ELR (cell line): ENCODE measurements around the gene PPP1R3E.
"Not testable (repeated sequence)": the region's sequence is repeated elsewhere in the genome, so short reads cannot be mapped to it uniquely, and the experiment has no call there.

Source experiments
- DNase-seq: peaks from one replicate; pipeline ENCODE4 v3.0.0-alpha.2; 2015; ENCODE audit warnings: low read depth

Gene PPP1R3E, protein sequence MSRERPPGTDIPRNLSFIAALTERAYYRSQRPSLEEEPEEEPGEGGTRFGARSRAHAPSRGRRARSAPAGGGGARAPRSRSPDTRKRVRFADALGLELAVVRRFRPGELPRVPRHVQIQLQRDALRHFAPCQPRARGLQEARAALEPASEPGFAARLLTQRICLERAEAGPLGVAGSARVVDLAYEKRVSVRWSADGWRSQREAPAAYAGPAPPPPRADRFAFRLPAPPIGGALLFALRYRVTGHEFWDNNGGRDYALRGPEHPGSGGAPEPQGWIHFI

DNA sequence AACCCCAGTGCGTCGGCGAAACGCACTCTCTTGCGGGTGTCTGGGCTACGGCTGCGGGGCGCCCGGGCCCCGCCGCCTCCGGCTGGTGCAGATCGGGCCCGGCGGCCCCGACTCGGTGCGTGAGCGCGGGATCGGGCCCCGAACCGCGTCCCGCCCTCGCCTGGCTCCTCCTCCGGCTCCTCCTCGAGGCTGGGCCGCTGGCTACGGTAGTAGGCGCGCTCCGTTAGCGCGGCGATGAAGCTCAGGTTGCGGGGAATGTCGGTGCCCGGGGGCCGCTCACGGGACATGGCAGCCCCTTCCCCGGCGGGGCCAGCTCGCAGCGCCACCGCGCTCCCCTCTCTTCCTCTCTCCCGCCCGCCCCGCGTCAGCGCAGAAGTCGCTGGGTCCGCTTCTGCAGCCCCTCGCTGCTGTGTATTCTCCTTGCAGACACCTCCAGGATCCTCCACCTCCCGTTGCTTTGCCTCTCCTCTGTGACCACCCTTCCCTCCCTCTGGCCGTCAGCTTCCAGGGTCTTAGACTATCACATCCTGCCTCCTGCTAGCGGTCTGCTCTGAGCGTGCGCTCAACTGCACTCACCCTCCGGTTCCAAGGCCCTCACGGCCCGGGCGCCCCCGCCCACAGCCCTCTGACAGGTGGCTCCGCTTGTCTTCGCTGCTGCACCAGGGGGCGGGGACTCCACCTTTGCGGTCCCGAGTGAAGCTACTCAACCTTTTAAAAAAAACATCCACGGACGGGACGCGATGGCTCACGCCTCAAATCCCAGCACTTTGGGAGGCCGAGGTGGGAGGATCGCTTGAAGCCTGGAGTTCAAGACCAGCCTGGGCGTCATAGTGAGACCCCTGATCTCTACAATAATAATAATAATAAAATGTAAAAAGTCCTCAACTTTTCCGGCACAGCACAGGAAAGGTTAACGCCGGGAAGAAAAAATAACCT lies at the start of gene PPP1R3E:
PPP1R3E (minus strand) TSS at position 570 of the 936 bp plus-strand sequence; CDS start at position 287, 283 bp downstream.
- DNase-seq: peak; percentile 65

DNA sequence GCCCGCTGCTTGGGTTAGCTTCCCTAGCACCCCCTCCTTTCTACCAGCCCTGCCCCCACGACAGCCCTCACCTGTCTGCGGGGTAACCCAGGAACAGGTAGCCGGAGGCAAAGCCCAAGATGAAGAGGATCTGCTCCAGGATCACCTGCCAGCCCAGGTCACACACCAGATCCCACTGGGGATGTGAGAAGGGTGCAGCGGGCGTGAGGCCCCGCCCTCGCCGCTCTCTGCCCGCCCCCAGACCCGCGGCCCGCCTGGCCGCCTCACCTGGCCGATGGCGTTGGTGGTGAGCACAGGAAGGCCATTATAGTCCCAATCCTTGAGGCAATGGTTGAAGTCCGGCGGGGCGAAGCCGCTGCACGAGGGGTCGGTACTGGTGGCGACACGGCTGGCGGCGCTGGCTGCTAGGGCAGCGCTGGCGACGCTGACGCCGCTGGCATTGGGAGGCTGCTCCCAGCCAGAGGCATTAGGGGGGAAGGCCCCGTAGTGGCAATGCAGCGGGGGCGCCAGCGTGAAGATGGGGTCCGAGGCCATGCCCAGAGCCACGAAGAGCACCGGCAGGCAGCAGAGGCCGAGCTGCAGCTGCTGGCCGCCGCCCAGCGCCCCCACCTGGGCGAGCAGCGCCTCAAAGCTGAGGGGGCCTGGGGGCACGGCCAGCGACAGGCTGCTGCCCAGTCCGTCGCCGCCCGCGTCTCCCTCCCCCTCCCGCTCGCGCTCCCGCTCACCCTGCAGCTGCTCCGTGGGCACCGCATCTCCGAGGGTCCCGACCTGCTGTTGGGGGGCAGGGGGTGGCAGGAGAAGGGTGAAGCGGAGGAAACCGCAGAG lies 49.2 kb upstream of the PPP1R3E start:
- DNase-seq: no peak

DNA sequence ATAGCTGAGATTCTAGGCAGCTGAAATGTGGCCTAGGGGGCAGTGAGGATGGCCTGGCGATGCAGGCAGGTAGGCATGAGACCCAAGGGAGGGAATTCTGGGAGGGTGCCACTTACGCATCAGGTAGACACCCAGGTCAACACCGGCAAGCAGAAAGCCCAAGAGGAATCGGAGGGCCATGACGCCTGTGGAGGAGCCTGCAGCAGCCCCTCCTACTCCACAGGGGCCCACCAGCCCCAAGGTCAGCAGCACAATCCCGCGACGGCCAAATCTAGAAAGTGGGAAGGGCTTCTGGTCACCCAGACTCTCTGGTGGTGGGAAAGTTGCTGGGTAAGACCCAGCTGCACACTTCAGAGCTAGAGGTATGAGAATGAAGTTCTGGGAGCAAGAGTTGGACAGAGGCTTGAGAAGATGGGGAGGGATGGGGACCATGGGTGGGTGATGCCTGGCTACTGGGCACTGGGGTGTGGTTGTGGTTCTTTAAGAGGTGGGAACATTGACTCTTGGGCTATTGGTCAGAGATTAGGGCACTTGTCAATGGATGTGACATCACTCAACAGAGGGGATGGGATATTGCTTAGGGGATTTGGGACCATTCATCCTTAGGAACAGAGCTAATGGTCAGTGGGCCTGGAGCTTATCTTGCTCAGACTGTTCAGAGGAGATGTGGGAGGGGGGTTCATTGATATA lies 46.6 kb upstream of the PPP1R3E start:
- DNase-seq: no peak

DNA sequence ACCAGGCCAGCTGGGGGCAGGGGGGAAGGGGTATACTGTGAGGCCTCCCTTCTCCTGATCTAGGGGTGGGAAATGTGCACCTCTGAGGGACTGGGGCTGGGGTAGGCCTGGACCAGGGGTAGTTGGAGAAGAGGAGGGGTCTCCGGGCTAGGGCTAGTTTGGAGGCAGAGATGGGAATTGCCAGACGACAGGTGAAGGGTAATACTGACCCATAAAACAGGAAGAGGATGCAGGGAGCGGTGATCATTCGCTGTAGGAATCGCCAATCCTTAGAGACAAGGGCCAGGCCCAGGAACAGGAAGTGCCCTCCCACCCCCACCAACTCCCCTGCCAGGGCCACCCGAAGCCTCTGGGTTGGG lies 45.6 kb upstream of the PPP1R3E start:
- DNase-seq: no peak

DNA sequence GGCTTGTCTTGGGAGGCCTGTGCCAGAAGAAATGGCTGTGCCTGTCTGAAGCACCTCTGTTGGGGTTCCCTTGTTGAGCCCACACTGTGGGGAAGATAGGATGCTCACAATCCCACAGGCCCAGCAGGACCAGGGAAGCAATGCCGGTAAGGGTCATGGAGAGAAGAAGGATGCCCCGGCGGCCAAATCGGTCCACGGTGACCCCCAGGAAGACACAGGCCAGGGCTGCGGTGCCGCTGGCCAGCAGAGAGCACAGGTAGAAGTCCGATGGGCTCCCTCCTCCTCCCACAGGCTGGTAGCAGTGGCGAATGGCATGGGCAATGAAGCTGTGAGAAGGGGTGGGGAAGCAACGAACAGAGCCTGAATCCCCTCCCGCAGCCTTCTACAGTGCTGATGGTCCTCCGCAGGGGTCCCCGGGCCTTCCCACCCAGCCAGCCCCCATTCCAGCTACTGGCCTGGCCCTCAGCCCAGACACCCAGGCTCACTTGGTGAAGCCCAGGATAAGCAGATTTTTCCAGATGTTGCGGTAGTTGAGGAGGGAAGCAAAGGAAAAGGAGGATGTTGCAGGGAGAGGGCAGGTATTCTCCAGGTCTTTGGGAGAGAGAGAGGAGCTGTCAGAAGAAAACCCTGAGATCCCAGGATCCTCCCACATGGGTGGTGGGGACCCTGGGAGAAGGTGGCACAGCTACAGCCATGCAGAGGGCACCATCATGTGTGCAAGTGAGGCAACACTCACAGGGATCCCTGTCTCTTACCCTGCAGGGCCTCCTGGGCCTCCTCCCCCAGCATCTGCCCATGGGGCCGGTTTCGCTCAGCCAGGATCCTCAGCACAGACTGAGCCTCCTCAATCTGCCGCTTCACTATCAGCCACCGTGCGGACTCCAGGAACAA lies 45.0 kb upstream of the PPP1R3E start:
- DNase-seq: no peak

DNA sequence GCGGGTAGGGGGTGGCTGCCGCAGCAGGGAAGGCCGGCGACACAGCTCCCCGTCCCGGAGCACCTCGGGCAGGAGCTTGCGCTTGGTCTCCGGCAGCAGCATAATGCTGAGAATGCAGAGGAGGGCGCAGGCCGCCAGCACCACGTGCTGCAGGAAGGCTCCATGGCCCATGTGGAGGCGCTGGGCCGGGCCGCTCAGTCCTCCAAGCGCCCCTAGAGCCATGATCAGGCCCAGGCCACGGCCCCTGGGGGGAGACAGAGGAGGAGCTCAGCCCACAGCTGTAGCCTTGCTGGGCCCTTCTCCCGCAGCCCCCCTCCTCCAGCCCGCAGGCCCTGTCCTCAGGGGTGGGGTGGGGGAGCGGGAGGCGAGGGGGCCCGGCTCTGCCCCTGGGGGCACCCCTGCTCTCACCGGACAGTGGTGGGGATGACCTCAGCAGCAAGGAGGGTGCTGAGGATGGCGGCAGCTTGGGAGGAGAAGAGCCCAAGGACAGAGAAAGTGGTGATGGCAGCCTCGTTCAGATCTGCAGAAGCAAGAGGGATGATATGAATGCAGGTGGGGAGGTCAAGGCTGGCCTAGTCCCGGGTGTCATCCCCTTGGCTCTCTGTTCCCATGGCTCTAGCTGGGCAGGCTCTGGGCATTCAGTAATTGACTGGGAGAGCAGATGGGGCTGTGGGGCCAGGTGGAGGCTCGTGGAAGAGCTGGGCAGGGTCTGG lies 44.2 kb upstream of the PPP1R3E start:
- DNase-seq: no peak

DNA sequence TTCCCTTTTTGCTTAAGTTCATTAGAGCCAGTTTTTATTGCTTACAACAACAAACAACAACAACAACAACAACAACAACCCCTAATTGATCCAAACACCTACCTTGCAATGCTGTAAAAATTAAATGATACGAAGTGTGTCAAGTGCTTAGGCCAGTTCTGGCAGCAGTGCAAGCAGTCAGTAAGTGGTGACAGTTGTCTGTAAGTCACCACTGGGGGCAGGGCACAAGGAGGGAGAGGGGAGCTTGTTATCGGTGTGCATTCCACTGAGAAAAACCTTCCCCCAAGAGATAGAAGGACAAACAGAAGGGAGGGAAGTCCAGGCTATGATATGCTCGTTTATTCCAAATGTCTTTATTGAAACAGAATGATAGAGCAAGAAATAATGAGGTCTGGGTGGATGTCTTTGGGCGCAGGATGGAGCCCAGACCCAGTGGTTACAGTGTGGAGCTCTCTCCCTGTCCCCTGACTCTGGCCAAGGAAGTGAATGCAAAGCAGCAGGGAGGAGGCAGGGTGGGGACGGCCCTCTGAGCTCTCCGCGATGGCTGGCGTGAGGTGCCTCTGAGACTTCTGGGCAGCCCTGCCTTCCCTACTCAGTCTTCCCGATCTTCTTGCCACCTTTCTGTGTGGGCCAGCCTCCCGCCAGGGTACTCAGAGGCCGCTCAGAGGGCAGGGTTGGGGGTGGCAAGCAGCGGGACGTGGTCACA lies 43.5 kb upstream of the PPP1R3E start:
- no peak for DNase-seq

DNA sequence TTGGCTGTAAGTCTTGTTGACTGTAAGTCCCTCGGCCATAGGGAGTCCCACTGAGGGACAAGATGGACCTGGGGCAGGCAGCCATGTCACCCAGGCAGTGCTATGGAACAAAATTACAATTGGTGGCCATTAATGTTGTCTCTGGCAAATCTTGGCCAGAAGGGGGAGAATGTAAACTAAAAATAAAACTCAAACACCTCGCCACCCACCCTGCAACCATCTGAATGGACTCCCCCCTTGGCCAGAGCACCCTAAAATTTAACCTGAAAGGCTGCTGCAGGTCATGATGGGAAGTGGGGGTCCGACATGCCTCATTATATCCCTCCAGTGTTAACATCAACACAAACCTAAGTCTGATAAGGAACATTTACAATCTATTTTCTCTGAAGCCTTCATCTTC lies 41.8 kb upstream of the PPP1R3E start:
- DNase-seq: no peak

DNA sequence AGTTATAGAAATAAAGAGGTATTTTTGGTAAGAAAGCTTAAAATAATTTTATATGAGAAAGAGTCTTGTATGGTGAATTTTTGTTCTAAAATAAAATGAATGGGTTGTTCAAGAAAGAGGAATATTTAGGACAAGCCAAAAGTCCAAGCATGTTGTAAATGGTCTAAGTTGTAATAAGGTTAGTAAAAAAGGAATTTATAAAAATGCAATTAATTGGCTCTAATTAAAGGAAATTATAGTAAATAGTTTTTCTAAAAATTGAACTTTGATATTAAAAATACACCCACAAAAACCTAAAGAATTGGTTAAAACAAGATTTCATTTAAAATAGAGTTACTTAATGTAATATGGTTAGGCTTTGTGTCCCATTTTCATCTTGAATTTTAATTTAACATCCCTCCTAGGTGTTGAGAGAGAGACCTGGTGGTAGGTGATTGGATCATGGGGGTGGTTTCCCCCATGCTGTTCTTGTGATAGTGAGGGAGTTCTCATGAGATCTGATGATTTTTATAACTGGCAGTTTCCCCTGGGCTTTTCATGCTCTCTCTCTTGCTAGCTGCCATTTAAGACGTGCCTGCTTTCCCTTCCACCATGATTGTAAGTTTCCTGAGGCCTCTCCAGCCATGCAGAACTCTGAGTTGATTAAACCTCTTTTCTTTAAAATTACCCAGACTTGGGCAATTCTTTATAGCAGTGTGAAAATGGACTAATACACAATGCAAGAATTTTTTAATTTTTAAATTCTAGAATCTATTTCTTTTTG lies 37.0 kb upstream of the PPP1R3E start:
- no peak for DNase-seq

DNA sequence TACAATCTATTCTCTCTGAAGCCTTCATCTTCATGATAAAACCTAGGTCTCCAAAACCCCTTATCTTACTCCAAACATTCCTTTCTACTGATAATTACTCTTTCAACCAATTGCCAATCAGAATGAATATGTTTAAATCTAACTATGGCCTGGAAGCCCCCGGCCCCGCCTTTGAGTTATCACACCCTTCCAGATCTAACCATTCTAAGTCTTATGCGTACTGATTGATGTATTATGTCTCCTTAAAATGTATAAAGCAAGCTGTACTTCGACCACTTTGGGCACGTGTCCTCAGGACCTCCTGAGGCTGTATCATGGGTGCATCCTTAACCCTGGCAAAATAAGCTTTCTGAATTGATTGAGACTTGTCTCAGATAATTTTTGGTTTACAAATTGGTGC lies 33.0 kb upstream of the PPP1R3E start:
- no peak for DNase-seq

DNA sequence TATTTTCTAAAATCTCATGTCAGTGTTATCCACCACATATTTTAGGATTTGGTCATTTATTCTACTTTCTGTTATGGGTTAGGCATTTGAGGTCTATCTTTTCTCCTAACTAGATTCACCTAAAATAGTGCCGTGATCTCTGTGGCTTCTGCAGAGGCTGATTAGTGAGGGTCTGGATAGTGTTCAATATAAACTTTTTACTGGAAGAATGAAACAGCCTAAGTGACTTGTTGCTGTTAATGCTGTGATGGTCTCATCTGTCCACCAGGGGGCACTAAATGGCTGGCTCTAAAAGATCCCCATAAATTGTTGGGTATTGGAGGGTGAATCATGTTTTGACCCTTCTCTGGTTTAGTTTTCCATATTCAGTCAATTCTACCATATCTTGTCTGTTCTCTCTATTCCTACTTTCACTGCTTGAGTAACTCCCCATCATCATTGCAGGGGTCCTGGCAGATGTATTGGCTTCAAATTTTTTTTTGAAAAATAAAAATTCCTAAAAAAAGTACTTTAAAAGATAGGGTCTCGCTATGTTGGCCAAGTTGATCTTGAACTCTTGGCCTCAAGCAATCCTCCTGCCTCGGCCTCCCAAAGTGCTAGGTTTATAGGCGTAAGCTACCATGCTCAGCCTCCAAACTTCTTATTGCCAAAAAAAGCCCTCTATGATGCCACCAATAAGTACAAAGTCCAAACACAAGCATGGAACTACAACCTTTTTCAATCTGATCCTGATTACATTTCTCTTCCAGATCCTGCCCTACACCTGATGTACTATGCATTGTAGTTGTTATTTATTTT lies 25.5 kb upstream of the PPP1R3E start:
- peak; percentile 78 for DNase-seq

DNA sequence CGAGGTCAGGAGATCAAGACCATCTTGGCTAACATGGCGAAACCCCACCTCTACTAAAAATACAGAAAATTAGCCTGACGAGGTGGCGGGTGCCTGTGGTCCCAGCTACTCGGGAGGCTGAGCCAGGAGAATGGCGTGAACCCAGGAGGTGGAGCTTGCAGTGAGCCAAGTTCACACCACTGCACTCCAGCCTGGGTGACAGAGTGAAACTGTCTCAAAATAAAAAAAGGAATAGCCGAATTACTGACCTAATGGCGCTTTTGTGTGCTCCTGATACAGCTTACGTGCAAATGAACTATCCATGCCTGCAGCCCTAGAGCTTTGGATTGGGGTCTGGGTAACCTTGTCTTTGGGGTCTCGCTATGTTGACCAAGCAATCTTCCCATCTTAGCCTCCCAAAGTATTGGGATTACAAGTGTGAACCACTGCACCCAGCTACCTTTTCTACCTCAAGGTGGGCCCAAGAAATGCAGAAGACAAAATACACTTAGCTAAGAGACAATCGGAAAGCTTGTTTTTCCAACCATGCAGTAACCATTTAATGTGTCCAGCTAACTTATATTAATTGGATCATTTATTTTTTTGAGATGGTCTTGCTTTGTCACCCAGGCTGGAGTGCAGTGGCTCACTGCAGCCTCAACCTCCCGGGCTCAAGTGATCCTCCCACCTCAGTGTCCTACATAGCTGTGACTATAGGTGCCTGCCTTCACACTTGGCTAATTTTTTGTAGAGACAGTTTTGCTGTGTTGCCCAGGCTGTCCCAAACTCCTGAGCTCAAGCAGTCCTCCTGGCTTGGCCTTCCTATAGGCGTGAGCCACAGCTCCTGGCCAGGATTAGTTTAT lies 24.1 kb upstream of the PPP1R3E start:
- DNase-seq: no peak

DNA sequence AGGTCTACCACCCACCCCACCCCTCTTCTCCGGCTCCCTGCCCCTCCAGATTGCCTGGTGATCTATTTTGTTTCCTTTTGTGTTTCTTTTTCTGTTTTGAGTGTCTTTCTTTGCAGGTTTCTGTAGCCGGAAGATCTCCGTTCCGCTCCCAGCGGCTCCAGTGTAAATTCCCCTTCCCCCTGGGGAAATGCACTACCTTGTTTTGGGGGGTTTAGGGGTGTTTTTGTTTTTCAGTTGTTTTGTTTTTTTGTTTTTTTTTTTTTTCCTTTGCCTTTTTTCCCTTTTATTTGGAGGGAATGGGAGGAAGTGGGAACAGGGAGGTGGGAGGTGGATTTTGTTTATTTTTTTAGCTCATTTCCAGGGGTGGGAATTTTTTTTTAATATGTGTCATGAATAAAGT lies 23.1 kb upstream of the PPP1R3E start:
- not testable (repeated sequence) for DNase-seq

DNA sequence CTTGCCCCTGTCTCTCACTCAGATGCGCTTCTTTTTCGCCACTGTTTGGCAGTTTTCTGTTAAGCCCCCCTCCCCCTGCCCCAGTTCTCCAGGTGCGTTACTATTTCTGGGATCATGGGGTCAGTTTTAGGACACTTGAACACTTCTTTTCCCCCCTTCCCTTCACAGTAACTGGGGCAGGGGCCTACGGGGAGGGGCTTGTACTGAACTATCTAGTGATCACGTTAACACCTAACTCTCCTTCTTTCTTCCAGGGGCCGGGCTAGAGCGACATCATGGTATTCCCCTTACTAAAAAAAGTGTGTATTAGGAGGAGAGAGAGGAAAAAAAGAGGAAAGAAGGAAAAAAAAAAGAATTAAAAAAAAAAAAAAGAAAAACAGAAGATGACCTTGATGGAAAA lies 22.3 kb upstream of the PPP1R3E start:
- no peak for DNase-seq

DNA sequence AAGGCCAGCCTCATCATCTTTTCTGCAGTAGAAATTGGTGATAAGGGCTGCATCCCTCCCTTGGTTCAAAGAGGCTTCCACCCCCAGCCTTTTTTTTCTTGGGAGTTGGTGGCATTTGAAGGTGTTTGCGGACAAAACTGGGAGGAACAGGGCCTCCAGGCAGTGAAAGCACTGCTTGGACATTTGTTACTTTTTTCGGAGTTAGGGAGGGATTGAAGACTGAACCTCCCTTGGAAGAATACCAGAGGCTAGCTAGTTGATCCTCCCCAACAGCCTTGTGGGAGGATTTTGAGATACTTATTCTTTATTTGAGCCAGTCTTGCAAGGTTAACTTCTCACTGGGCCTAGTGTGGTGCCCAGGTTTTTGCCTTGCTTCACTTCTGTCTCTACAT lies 21.8 kb upstream of the PPP1R3E start:
- no peak for DNase-seq

DNA sequence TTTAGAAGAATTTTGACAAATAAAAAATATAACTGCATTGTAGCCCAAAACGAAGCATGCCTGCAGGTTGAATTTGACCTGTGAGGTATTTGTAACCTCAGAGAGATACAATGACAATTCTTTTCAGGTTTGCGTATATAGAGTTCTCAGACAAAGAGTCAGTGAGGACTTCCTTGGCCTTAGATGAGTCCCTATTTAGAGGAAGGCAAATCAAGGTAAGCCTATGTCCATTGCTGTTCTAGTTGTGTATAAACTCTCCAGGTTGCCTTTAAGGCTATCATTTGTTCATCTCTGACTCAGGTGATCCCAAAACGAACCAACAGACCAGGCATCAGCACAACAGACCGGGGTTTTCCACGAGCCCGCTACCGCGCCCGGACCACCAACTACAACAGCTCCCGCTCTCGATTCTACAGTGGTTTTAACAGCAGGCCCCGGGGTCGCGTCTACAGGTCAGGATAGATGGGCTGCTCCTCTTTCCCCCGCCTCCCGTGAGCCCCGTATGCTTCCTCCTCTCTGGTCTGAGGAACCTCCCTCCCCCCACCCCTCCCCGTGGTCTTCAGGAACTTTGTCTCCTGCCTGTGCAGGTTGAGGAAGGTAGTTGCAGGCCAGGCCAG lies 21.3 kb upstream of the PPP1R3E start:
- DNase-seq: no peak
